Stimulated activated naive B cell treated with anti-CD40 and anti-IgM and Interleukin-4, amounts not matched to agents 10 μg/mL and 1 μg/mL and 100 μg/mL, for 72 hours (primary cell): ENCODE data around the gene CHRNA9.

Source experiments
- ATAC-seq, 2 donors: fragments of 150-1000 bp; cut with Tn5 transposase; replicated peaks; 2 replicates each; pipeline ENCODE4 v1.10.0; 2021; ENCODE audit warnings: moderate library complexity in 1 of 2
- DNase-seq: peaks from one replicate; pipeline ENCODE4 v3.0.0; 2021
- H3K27ac Mint-ChIP-seq: one replicate; pipeline ENCODE4 v1.8.0; 2022; ENCODE audit warnings: mild to moderate bottlenecking, mixed read lengths
- H3K27me3 Mint-ChIP-seq, 2 donors: one replicate each; pipeline ENCODE4 v1.8.0; 2022; ENCODE audit warnings: mixed read lengths in 2 of 2
- H3K36me3 Mint-ChIP-seq, 2 donors: one replicate each; pipeline ENCODE4 v1.8.0; 2022; ENCODE audit warnings: mixed read lengths in 2 of 2, mild to moderate bottlenecking in 1 of 2
- H3K4me1 Mint-ChIP-seq, 2 donors: one replicate each; pipeline ENCODE4 v1.8.0; 2022; ENCODE audit warnings: mixed read lengths in 2 of 2, mild to moderate bottlenecking in 1 of 2
- H3K4me3 Mint-ChIP-seq, 2 donors: one replicate each; pipeline ENCODE4 v1.8.0; 2022; ENCODE audit warnings: mild to moderate bottlenecking in 2 of 2, mixed read lengths in 2 of 2, moderate library complexity in 1 of 2
- H3K9me3 Mint-ChIP-seq, 2 donors: one replicate each; pipeline ENCODE4 v1.8.0; 2022; ENCODE audit warnings: mixed read lengths in 2 of 2, mild to moderate bottlenecking in 1 of 2

The CHRNA9 gene

DNA sequence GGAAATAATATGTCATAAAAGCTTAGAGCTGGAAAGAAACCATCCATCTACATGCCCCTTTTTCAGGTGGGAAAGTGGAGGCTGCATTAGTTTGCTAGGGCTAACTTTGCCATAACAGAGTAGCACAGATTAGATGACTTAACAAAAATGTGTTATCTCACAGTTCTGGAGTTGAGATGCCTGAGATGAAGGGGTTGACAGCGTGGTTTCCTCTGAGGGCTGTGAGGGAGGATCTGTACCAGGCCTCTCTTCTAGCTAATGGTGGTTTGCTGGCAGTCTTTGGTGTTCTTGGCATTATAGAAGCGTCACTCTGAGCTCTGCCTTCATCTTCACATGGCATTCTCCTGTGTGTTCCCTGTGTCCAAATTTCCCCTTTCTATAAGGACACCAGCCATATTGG lies 2.4 kb downstream of the CHRNA9 start:
- Mint-ChIP-seq H3K4me1 (no peaks in the 10 kb centered on the region), H3K9me3 (peaks cover 3 to 4% of the 10 kb centered on the region in 2 donors), H3K27me3 (peaks cover 10 to 15% of the 10 kb centered on the region in 2 donors), H3K4me3 (no peak overlapping the region), H3K36me3 (peaks cover 1 to 3% of the 10 kb centered on the region in 2 donors), H3K27ac (no peak overlapping the region)
- ATAC-seq: no peak
- DNase-seq: no peak

DNA sequence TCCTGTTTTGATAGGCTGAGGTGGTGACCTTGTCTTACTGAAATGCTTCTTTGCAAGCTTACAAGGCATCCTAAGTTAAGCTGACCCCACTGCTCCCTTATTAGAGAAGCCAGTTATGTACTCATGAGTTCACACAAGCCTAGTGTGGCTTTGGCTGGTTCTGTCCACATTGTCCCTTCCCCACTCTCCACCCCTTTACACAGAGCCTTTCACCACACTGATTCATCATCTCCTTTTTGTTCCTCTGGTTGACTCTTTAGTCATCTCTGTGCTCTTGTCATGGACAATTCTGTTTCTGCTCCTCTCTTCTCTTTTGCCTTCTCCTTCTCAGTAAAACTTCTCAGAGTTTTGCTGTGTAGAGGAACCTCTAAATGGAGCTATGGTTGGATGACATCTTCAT lies 4.9 kb downstream of the CHRNA9 start:
- Mint-ChIP-seq H3K27ac (no peak overlapping the region), H3K4me1 (no peaks in the 10 kb centered on the region), H3K36me3 (peaks cover 4 to 5% of the 10 kb centered on the region in 2 donors), H3K9me3 (peaks cover 6 to 11% of the 10 kb centered on the region in 2 donors), H3K4me3 (no peak overlapping the region), H3K27me3 (peaks cover 6 to 9% of the 10 kb centered on the region in 2 donors)
- DNase-seq (no peak), ATAC-seq (no peak)

DNA sequence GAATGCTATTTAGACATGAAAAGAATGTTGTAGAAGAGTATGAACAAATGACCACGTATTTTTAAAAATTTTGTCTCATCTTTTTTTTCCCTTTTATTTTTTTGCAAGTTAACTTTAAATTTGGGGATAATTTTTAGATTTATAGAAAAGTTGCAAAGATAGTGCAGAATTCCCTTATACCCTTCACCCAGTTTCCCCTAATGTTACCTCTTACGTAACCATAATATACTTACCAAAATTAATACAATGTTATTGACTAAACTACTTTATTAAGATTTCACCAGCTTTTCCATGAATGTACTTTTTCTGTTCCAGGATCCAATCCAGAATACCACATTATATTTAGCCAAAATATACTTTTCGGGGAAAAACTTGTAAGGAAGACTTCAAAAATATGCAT lies 12.3 kb downstream of the CHRNA9 start:
- DNase-seq (no peak), ATAC-seq (no peak)
- Mint-ChIP-seq H3K4me1 (peaks cover 0 to 7% of the 10 kb centered on the region in 2 donors), H3K27ac (no peak overlapping the region), H3K4me3 (no peak overlapping the region), H3K36me3 (peaks cover 3 to 4% of the 10 kb centered on the region in 2 donors), H3K27me3 (peaks cover 3% of the 10 kb centered on the region in 2 donors), H3K9me3 (peaks cover 3 to 11% of the 10 kb centered on the region in 2 donors)

DNA sequence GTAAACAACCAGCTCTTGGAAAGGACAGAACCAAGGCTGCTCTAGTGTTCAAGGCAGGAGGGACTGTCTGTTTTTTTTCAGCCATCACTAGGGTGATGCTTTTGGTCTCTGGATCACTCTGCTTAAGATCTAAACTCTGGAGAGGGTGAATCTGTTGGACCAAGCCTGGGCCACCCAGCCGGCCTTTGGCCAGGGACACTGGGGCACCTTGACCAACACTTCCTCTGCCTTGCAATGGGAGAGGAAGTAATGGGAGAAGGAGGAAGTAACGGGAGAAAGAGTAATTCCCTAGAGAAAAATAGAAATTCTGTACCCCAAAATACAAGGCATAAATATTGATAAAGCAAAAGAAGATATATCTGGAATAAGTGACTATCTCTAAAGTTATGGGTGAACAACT lies 12.9 kb downstream of the CHRNA9 start:
- no peak overlapping the region for H3K27ac Mint-ChIP-seq

DNA sequence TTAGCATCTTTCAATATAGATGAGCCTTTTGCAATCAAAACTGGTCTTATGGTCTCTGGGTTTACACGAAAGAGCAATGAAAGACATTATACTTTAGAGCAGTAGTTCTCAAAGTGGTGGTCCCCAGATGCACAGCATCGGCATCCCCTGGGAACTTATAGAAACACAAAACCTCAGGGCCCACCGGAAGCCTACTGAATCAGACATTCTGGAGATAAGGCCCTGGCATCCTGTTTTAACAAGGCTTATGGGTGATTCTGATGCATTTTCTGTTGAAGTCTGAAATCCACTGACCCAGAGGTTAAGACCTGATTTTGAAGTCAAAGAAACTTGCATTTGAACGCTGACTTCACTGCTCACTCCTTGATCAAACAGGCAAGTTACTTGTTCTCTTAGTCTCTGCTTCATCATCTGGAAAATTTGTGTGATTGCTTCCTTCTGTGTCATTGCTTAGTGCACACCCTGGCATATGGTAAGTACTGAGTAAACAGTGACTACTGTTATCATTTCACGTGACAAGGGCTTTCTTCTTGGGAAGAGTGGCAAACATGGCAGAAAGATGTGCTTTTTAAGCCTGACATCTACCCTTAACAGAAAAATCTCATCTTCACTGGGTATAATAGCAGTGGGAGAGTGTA lies 14.5 kb downstream of the CHRNA9 start:
- Mint-ChIP-seq H3K36me3 (peaks cover 0 to 1% of the 10 kb centered on the region in 2 donors), H3K27me3 (no peaks in the 10 kb centered on the region), H3K4me1 (peaks cover 0 to 7% of the 10 kb centered on the region in 2 donors), H3K4me3 (no peak overlapping the region), H3K27ac (no peak overlapping the region), H3K9me3 (peaks cover 0 to 2% of the 10 kb centered on the region in 2 donors)
- DNase-seq: no peak
- ATAC-seq: no peak

More for the DNA sequence above, 12.9 kb downstream of the CHRNA9 start:
- H3K9me3 Mint-ChIP-seq: peaks cover 0 to 8% of the 10 kb centered on the region in 2 donors
- H3K36me3 Mint-ChIP-seq: peaks cover 0 to 1% of the 10 kb centered on the region in 2 donors
- peaks cover 0 to 7% of the 10 kb centered on the region in 2 donors for H3K4me1 Mint-ChIP-seq
- ATAC-seq (no peak), DNase-seq (no peak)
- H3K4me3 Mint-ChIP-seq: no peak overlapping the region
- H3K27me3 Mint-ChIP-seq: no peaks in the 10 kb centered on the region

DNA sequence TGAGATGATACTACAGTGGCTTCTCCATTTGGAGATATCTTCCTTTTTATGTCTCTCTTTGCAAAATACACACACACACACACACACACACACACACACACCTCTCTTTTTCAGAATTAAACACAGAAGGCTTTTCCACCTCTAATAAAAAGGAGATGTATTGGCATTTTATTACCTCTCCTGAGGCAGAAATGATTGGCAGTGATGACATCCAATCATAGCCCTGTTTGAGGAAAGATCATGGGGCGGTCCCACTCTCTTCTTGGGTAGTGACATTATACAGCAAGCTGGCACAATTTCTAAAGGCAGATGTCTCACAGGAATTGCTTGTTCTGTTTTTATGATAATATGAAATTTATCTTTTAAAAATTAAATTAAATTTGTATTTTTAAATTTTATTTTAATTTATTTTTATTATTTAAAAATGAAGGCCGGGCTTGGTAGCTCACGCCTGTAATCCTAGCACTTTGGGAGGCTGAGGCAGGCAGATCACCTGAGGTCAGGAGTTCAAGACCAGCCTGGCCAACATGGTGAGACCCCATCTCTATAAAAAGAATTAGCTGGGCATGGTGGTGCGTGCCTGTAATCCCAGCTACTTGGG lies 15.6 kb downstream of the CHRNA9 start:
- H3K4me1 Mint-ChIP-seq: peaks cover 0 to 7% of the 10 kb centered on the region in 2 donors
- H3K4me3 Mint-ChIP-seq: no peak overlapping the region
- no peak for ATAC-seq
- H3K9me3 Mint-ChIP-seq: peaks cover 0 to 2% of the 10 kb centered on the region in 2 donors
- peaks cover 0 to 1% of the 10 kb centered on the region in 2 donors for H3K36me3 Mint-ChIP-seq
- H3K27me3 Mint-ChIP-seq: no peaks in the 10 kb centered on the region
- H3K27ac Mint-ChIP-seq: no peak overlapping the region
- DNase-seq: no peak

DNA sequence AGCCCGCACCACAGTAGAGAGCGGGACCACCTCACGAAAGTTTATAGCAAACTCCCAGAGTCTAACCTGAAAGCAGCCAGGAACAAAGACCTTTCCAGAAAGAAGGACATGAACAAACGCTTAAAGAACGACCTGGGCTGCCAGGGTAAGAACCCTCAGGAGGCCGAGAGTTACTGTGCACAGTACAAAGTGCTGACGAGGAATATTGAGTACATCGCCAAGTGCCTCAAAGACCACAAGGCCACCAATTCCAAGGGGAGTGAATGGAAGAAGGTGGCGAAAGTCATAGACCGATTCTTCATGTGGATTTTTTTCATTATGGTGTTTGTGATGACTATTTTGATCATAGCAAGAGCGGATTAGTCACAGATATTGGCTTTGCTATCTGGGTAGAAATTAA lies 19.0 kb downstream of the CHRNA9 start:
- Mint-ChIP-seq H3K27ac (no peak overlapping the region), H3K36me3 (peaks cover 0 to 1% of the 10 kb centered on the region in 2 donors), H3K9me3 (peaks cover 0 to 4% of the 10 kb centered on the region in 2 donors), H3K4me3 (no peak overlapping the region), H3K27me3 (no peaks in the 10 kb centered on the region), H3K4me1 (peaks cover 0 to 7% of the 10 kb centered on the region in 2 donors)
- ATAC-seq: no peak
- DNase-seq: no peak

DNA sequence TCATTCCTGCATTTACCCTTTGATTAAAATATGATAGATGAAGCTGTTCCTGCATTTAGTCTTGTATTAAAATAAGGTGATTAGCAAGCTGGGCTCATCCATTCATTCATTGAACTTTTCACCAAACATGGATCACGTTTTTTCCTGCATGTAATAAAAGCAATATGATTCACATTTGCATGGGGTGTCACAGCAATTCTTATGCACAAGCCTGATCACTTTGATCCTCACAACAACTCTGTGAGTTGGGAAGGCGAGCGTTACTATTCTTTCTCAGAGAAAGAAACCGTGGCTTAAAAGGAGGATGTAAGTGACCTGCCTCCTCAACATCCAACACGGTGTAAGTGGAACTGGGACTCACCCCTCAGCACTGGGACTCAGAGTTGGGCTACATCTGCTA lies 20.0 kb downstream of the CHRNA9 start:
- H3K4me3 Mint-ChIP-seq: no peak overlapping the region
- no peak for ATAC-seq
- peaks cover 0 to 4% of the 10 kb centered on the region in 2 donors for H3K9me3 Mint-ChIP-seq
- no peaks in the 10 kb centered on the region for H3K27me3 Mint-ChIP-seq
- H3K27ac Mint-ChIP-seq: no peak overlapping the region
- H3K36me3 Mint-ChIP-seq: peaks cover 0 to 1% of the 10 kb centered on the region in 2 donors
- no peaks in the 10 kb centered on the region for H3K4me1 Mint-ChIP-seq
- DNase-seq: no peak

DNA sequence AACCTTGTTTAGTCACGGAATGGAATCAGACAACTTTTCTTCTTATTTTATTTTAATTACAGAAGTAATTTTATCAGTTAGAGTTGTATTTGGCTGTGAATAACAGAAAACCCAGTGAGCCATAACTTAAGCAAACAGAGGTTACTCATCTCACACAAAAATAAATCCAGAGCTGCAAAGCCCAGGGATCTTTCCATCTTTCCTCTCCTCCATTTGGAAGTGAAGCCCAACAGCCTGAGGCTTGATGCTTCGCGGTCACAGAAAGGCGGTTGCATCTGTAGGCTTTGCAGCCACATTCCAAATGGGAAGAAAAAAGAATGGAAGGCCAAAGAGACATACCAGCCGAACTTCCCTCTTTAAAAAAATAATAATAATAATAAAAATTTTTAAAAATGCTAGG lies 22.6 kb downstream of the CHRNA9 start:
- Mint-ChIP-seq H3K9me3 (peaks cover 0 to 5% of the 10 kb centered on the region in 2 donors), H3K27ac (no peak overlapping the region), H3K4me1 (no peaks in the 10 kb centered on the region), H3K4me3 (no peak overlapping the region), H3K36me3 (no peaks in the 10 kb centered on the region), H3K27me3 (no peaks in the 10 kb centered on the region)
- DNase-seq (no peak), ATAC-seq (no peak)

DNA sequence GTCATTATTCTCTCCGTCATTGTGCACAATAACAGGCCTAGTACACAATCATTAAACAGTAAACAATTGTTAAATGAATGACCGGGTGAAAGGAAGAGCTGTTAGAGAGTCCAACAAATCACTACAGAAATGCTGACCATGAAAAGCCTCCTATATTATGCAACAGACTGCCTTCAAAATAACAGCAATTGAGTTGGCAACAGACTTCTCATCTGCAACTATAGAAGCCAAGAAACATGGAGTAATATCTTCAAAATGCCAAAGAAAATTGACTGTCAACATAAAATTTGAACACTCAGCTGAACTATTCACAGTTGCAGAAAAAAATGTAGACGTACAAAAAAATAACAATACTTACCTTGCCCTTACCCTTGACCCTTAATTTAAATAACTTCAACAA lies 26.2 kb downstream of the CHRNA9 start:
- Mint-ChIP-seq H3K27me3 (no peaks in the 10 kb centered on the region), H3K4me3 (no peak overlapping the region), H3K9me3 (peaks cover 0 to 5% of the 10 kb centered on the region in 2 donors), H3K36me3 (no peaks in the 10 kb centered on the region), H3K27ac (no peak overlapping the region), H3K4me1 (peaks cover 0 to 5% of the 10 kb centered on the region in 2 donors)
- ATAC-seq: no peak
- DNase-seq: no peak

DNA sequence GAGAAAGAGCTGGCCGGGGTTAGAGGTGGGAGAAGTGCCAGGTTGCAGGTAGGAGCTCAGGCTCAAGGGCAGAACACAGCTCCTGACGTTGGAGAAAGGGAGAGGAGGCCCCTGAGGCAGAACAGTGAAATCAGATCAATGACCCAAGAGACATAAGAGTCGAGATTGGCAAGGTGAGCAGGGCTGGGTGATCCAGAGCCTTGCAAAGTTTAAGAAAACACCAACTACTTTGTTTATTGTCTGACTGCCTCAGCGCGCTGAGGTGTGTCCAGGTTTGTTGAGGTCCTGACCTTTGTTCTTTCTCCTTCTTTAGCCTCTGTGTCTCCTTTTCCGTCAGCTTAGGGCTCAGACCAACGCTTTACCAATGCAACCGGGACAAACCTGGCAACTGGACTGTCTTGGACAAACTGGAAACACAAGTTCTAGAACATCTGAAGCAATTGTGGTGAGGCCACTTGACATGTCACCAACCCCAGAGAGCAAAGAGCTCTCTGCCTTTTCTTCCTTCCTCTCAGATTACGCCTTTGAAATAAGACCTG lies 28.3 kb downstream of the CHRNA9 start:
- H3K9me3 Mint-ChIP-seq: peaks cover 0 to 3% of the 10 kb centered on the region in 2 donors
- no peaks in the 10 kb centered on the region for H3K36me3 Mint-ChIP-seq
- ATAC-seq: no peak
- H3K27me3 Mint-ChIP-seq: no peaks in the 10 kb centered on the region
- H3K4me3 Mint-ChIP-seq: no peak overlapping the region
- H3K27ac Mint-ChIP-seq: no peak overlapping the region
- H3K4me1 Mint-ChIP-seq: peaks cover 0 to 5% of the 10 kb centered on the region in 2 donors
- DNase-seq: no peak

DNA sequence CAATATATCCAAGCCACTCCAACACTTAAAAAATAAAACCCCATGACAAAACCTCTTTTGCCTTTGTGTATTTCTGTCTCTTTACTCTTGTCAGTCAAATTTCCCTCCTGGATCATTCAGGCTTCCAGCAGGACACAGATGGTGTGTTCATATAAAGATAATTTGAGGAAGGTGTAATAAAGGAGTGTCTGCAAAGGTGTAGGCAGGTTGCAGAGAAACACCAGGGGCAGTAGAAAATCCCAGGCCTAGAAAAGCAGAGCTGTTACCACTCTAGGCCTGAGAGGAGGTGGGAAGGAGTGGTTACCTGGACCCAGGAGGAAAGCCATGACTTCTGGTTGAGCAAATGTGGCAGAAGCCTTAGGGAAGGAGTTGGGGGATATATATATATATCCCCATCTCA lies 28.8 kb downstream of the CHRNA9 start:
- H3K4me1 Mint-ChIP-seq: peaks cover 0 to 5% of the 10 kb centered on the region in 2 donors
- no peak for DNase-seq
- H3K9me3 Mint-ChIP-seq: peaks cover 0 to 3% of the 10 kb centered on the region in 2 donors
- no peak overlapping the region for H3K4me3 Mint-ChIP-seq
- no peak for ATAC-seq
- H3K27ac Mint-ChIP-seq: no peak overlapping the region
- H3K36me3 Mint-ChIP-seq: no peaks in the 10 kb centered on the region
- H3K27me3 Mint-ChIP-seq: no peaks in the 10 kb centered on the region

DNA sequence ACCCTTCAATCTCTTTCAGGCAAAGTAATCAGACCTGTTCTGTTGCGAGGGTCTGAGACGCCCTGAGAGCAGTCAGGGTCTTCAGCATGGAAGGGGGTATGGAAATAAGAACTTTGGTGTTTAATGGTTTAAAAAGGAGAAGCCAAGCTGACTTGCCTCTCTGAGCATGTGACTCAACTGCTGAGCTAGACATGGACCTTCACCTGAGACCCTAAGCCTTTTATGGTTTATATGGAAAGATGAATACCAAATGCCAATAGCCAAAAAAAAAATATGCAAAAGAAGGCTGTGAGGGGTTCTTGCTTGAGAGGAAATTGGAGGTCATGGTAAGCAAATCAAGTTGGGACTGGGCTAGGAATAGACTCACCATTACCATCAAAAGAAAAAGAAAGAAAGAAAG lies 30.6 kb downstream of the CHRNA9 start:
- no peaks in the 10 kb centered on the region for H3K27me3 Mint-ChIP-seq
- peaks cover 0 to 3% of the 10 kb centered on the region in 2 donors for H3K9me3 Mint-ChIP-seq
- ATAC-seq (no peak), DNase-seq (no peak)
- no peak overlapping the region for H3K27ac Mint-ChIP-seq
- H3K36me3 Mint-ChIP-seq: no peaks in the 10 kb centered on the region
- peaks cover 0 to 5% of the 10 kb centered on the region in 2 donors for H3K4me1 Mint-ChIP-seq
- no peak overlapping the region for H3K4me3 Mint-ChIP-seq

DNA sequence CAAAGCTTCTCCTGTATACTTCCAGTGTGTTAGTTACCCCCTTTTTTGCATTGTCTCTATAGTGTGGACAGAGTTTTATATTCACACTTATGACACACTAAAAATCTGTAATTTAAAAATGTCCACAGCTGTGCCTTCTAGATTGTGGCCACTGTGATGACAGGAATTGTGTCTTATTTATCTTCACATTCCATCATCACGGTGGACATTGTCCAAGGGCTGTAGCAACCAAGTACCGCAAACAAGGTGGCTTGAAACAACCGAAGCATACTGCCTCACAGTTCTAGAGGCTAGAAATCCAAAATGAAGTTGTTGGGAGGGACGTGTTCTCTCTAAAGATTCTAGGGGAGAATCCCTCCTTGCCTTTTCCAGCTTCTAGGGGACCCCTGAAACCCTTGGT lies 32.3 kb downstream of the CHRNA9 start:
- H3K9me3 Mint-ChIP-seq: no peaks in the 10 kb centered on the region
- peaks cover 0 to 5% of the 10 kb centered on the region in 2 donors for H3K4me1 Mint-ChIP-seq
- ATAC-seq (no peak), DNase-seq (no peak)
- no peak overlapping the region for H3K4me3 Mint-ChIP-seq
- H3K27ac Mint-ChIP-seq: no peak overlapping the region
- H3K36me3 Mint-ChIP-seq: no peaks in the 10 kb centered on the region
- no peaks in the 10 kb centered on the region for H3K27me3 Mint-ChIP-seq
